HUES6 (cell line): ENCODE data around the gene SLC9A2.

Experiments
- H3K27ac ChIP-seq: 2 replicates; pipeline ENCODE4 v1.7.0; 2013; ENCODE audit warnings: low read depth, mild to moderate bottlenecking, low read length, inconsistent platforms
- H3K27me3 ChIP-seq: 2 replicates; pipeline ENCODE4 v1.6.1; 2013; ENCODE audit warnings: low read length; ENCODE audit not compliant: control insufficient read depth, insufficient read depth
- H3K36me3 ChIP-seq: 2 replicates; pipeline ENCODE4 v1.6.1; 2013; ENCODE audit warnings: low read length; ENCODE audit not compliant: control insufficient read depth, insufficient read depth
- H3K4me1 ChIP-seq: 2 replicates; pipeline ENCODE4 v1.6.1; 2013; ENCODE audit warnings: low read length; ENCODE audit not compliant: control insufficient read depth, insufficient read depth
- H3K4me3 ChIP-seq: 2 replicates; pipeline ENCODE4 v1.5.1; 2013; ENCODE audit warnings: low read depth, low read length
- H3K9ac ChIP-seq: one replicate; pipeline ENCODE4 v1.6.1; 2013; ENCODE audit warnings: mild to moderate bottlenecking, low read length
- H3K9me3 ChIP-seq: 2 replicates; pipeline ENCODE4 v1.6.1; 2013; ENCODE audit warnings: low read depth, low read length; ENCODE audit not compliant: control insufficient read depth, insufficient read depth

The SLC9A2 gene

DNA sequence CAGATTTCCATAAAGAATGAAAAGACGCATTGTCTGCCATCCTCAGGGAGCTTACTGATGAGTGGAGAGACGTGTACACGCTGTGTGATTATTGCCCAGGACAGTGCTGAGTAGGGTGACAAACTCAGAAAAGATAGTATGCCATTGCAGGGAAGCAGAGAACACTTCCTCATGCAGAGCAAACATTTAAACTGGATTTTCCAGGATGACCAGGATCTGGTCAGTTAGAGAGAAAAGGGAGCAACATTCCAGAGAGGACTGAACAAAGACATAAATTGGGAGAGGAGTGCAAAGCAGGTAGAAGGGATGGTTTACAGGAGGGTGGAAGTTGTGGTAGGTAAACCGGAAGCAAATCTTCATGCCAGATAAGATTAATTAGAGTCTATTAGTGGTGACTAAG lies 2.3 kb downstream of the SLC9A2 start:
- Histone ChIP-seq H3K4me3 (no peak overlapping the region), H3K27ac (no peak overlapping the region), H3K9me3 (no peaks in the 10 kb centered on the region)

DNA sequence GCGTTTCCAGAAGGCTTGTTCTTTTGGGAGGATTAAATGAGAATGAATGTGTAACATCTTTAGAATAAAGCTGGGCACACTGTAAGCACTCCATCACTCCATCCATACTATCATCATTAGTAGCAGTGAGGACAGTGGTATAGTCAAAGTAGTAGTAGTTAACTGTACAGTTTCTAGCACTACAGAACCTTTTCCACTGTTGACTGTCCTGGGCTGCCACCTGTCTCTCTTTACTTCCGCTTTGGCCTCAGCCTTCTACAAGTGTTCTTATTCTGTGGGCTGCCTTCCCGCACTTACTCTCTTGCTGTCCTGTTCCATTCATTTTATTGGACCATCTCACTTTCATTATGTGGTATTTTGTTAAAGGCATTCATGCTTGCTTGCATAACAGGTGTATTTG lies 3.3 kb downstream of the SLC9A2 start:
- no peak overlapping the region for H3K9ac ChIP-seq
- H3K27ac ChIP-seq = no peak overlapping the region
- H3K9me3 ChIP-seq = no peaks in the 10 kb centered on the region
- H3K4me1 ChIP-seq = peaks cover 14% of the 10 kb centered on the region
- H3K36me3 ChIP-seq = no peaks in the 10 kb centered on the region
- peaks cover 64% of the 10 kb centered on the region for H3K27me3 ChIP-seq
- no peak overlapping the region for H3K4me3 ChIP-seq

More for the DNA sequence above, 2.3 kb downstream of the SLC9A2 start:
- Histone ChIP-seq H3K4me1 (peaks cover 14% of the 10 kb centered on the region), H3K9ac (no peak overlapping the region), H3K36me3 (no peaks in the 10 kb centered on the region), H3K27me3 (peaks cover 74% of the 10 kb centered on the region)

DNA sequence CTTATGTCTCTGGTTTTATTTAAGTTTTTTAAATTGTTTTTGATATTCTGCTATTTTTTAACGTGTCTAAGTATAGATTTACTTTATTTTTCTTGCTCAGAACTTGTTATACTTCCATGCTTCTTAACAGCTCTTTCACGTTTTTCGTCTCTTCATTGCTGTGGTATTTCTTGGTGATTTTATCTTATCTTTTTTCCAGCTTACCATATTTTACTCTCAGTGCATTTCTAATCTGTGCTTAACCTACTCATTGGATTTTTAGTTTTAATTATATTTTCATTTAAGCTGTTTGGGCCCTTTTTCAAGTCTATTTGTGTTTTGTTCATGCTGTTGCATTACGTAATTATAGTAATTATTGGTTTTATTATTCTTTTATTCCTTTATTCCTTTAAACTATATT lies 11.1 kb downstream of the SLC9A2 start:
- Histone ChIP-seq H3K36me3 (no peaks in the 10 kb centered on the region), H3K4me1 (peaks cover 6% of the 10 kb centered on the region; the same call in 1 of the 2 replicates), H3K4me3 (no peak overlapping the region), H3K27me3 (no peaks in the 10 kb centered on the region), H3K27ac (no peak overlapping the region), H3K9ac (no peak overlapping the region), H3K9me3 (no peaks in the 10 kb centered on the region)

DNA sequence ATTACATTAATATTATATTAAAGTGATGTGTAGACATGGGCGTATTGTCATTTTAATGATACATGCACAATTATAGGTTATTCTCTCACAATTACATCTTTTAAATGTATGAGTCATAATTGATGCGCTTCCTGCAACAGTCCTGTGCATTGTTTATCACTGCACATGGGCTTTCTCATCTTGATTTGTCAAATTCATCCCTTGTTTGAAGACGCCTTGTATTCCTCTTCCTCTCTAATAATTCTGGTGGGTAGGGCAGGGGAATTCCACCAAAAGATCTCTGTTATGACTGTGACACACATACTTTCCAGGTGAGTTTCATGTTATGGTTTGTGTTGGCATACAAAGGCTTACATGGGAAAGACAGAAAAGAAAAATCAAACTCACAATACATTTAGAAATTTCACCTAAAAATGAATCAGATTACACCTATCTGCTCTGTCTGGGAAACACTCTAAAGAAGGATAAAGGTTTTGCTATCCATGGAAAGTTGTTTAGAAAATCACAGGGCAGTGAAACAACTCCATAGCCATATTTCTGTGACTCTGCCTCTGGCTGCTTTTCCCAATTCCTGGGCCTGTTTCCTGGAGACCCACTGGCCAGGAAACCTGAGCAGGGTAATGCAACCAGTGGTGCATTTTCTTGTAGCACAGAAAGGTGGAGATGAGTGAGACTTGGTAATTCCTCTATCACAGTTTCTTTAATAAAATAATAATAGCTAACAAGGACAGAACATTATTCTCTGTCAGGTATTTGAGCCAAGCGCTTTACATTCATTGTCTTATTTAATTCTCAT lies 13.2 kb downstream of the SLC9A2 start:
- no peak overlapping the region for H3K27ac ChIP-seq
- H3K9ac ChIP-seq = no peak overlapping the region
- no peaks in the 10 kb centered on the region for H3K9me3 ChIP-seq
- H3K27me3 ChIP-seq = no peaks in the 10 kb centered on the region
- no peaks in the 10 kb centered on the region for H3K36me3 ChIP-seq
- peaks cover 6% of the 10 kb centered on the region; the same call in 1 of the 2 replicates for H3K4me1 ChIP-seq
- H3K4me3 ChIP-seq = no peak overlapping the region

DNA sequence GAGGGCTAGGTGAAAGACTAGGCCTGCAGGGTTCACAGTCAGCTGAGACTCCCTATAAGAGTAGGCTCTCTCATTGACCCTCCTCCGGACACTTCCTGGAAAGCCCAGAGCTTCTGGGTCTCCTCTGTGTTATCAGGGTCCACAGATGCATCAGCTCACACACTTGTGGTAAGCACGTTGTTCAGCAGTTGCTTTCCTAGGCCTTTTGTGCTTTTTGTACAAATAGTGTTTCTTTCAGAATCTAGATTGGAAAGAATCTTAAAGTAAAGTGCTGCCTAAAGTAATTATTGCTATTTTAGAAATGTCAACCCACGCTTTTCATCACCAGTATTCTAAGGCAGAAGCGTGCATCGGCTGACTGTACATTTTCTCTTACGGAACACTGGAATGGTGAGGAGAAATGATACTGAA lies 15.5 kb downstream of the SLC9A2 start:
- Histone ChIP-seq H3K36me3 (no peaks in the 10 kb centered on the region), H3K27me3 (no peaks in the 10 kb centered on the region), H3K4me3 (no peak overlapping the region), H3K4me1 (peaks cover 6% of the 10 kb centered on the region; the same call in 1 of the 2 replicates), H3K9ac (no peak overlapping the region), H3K27ac (no peak overlapping the region), H3K9me3 (no peaks in the 10 kb centered on the region)

DNA sequence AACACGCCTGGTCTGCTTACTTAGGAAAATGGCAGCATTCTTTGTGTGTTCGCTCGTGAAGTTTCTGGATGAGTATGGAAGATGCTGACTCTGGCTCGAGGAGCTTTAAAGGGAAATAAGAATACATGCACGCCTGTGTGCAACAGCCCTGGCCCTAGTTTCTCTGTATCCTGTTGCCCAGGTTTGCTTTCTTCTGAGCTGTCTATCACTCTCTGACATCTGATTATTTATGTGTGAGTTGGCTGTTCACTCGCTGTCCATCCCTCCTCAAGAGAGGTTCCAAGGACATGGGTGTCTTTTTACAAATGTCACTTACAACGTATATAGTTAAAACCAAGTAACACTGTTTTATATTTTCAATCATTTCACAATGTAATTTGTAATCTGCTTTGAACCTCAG lies 16.0 kb downstream of the SLC9A2 start:
- Histone ChIP-seq H3K4me1 (peaks cover 6% of the 10 kb centered on the region; the same call in 1 of the 2 replicates), H3K9me3 (no peaks in the 10 kb centered on the region), H3K27ac (no peak overlapping the region), H3K36me3 (no peaks in the 10 kb centered on the region), H3K9ac (no peak overlapping the region), H3K4me3 (no peak overlapping the region), H3K27me3 (no peaks in the 10 kb centered on the region)

DNA sequence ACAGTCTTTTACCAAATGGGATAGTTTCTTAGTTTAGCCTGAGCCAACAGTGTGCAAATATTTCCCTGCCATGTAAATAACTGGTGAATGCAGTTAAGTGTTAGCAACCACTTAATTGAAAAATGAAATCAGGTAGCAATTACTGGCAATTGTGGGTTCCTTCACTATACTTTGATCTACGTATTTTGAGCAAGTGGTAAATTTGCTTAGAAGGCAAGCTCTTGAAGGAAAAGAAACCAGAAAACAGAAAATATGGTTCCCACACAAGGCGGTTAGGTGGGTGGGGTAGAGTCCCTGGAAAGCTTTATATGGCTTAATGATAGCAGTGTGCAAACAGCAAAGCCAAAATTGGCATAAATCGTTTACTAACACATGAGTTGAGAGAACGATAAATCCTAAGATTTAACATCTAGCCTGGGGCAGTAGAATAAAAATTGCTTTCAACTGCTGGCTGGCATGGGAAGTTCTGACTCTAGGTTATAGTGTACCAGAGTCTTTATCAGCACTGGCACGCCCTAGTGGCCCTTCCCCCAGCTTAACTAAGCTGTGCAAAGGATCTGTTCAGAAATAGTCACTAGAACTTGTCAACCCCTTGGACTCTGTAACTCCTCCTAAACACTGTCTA lies 17.0 kb downstream of the SLC9A2 start:
- Histone ChIP-seq H3K36me3 (no peaks in the 10 kb centered on the region), H3K9ac (no peak overlapping the region), H3K9me3 (no peaks in the 10 kb centered on the region), H3K27me3 (no peaks in the 10 kb centered on the region), H3K4me3 (no peak overlapping the region), H3K4me1 (peaks cover 6% of the 10 kb centered on the region; the same call in 1 of the 2 replicates), H3K27ac (no peak overlapping the region)

DNA sequence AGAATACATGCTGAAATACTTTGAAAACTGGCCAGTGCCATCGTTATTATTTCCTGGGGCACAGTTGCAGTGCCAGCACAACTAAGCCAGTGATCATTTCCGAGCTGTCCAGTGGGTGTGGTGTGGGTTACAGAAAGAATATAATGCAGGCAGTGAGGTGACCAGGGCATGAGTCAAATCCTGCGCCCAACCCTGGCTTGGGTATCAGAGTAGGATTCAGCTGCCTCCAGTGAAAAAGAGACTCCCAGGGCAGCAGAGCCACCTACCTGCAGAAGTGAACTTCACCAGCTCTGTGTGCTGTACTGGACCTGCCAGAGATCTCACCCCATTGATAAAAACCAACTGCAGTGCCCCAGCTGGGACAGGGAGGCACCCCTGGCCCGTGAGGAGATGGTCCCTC lies 18.0 kb downstream of the SLC9A2 start:
- H3K36me3 ChIP-seq = no peaks in the 10 kb centered on the region
- no peak overlapping the region for H3K9ac ChIP-seq
- H3K27me3 ChIP-seq = no peaks in the 10 kb centered on the region
- H3K27ac ChIP-seq = no peak overlapping the region
- peaks cover 5% of the 10 kb centered on the region; the same call in 1 of the 2 replicates for H3K4me1 ChIP-seq
- no peaks in the 10 kb centered on the region for H3K9me3 ChIP-seq
- H3K4me3 ChIP-seq = no peak overlapping the region

DNA sequence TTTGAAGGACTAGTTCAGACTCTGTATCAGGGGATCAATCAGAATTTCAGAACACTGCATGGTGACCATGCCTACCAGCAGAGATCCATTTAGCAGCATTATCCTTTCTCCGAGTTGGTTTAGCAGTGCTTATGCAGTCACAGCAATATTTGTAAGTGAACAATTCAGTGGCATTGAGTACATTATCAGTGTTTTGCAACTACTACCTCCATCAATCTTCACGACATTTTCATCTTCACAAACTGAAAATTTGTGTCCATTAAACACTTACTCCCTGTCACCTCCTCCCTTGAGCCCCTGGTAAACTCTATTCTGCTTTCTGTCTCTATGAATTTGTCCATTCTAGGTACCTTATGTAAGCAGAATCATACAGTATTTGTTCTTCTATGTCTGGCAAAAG lies 20.1 kb downstream of the SLC9A2 start:
- H3K9me3 ChIP-seq = no peaks in the 10 kb centered on the region
- no peak overlapping the region for H3K27ac ChIP-seq
- H3K27me3 ChIP-seq = no peaks in the 10 kb centered on the region; the same call in 1 of the 2 replicates
- no peak overlapping the region for H3K4me3 ChIP-seq
- H3K9ac ChIP-seq = no peak overlapping the region
- H3K36me3 ChIP-seq = no peaks in the 10 kb centered on the region
- H3K4me1 ChIP-seq = no peaks in the 10 kb centered on the region

DNA sequence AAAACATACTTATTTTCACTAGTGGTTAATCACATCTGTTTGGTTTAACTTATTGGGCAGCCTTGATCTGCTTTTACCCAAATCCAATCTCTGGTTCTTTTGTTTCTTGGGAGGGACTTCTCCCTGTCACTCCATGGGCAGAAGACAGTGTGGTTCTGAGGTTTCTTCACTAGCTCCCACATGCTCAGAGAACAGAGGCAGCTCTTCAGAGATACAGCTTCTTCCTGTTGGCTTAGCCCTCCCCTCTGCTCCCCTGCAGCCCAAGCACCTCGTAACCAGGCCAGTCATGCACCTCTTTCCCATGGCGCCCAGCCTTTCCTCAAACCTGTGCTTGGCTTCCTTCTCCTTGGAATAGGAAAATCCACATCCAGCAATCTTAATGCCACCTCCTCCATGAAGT lies 32.8 kb downstream of the SLC9A2 start:
- H3K27me3 ChIP-seq = peaks cover 3% of the 10 kb centered on the region; the same call in 1 of the 2 replicates
- no peak overlapping the region for H3K4me3 ChIP-seq
- H3K9me3 ChIP-seq = no peaks in the 10 kb centered on the region
- no peak overlapping the region for H3K27ac ChIP-seq
- H3K36me3 ChIP-seq = no peaks in the 10 kb centered on the region
- no peaks in the 10 kb centered on the region for H3K4me1 ChIP-seq
- no peak overlapping the region for H3K9ac ChIP-seq

DNA sequence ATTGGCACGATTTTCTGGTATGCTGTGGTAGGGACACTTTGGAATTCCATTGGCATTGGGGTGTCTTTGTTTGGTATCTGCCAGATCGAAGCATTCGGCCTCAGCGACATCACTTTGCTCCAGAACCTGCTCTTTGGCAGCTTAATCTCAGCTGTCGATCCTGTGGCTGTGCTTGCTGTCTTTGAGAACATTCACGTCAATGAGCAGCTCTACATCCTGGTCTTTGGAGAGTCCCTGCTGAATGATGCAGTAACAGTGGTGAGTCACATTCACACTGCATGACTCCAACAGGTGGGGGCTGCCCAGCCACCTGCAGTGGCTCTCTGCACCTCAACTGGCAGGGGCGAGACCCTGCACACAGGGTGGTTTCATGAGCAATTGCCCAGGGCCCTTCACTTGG lies 38.4 kb downstream of the SLC9A2 start:
- Histone ChIP-seq H3K9ac (no peak overlapping the region), H3K27ac (no peak overlapping the region), H3K27me3 (peaks cover 3% of the 10 kb centered on the region; the same call in 1 of the 2 replicates), H3K4me1 (no peaks in the 10 kb centered on the region), H3K9me3 (no peaks in the 10 kb centered on the region), H3K36me3 (no peaks in the 10 kb centered on the region), H3K4me3 (no peak overlapping the region)
